ENCODE data around the gene SESN1. TPM values are rescaled to one million over a fixed set of nuclear protein-coding genes. Genes with fewer than 3 reads are reported as not detected.
"Not testable (repeated sequence)": the region's sequence is repeated elsewhere in the genome, so short reads cannot be mapped to it uniquely, and the experiment has no call there.

Gene SESN1
- total RNA-seq, 1 donor from 2014 or later, result 10.5 TPM

DNA sequence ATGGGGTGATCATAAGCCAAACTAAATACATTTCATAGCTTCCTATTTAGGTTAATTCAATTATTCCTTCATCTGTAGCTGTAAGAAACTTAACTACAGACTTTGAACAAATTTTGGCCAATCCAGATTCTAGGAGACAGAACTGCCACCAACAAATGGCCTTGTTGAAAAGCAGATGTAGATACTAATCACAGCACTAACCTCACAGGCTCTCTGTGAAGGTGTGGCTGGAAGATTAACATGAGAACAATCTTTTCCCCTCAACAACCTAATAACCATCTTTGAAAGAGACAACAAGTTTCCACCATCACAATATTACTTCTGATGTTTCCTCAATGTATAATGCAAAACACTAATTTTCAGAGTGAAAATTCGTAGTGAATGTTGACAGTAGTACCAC is 87.8 kb downstream of the SESN1 start:
- ATAC-seq (no peak), DNase-seq (ENCODE audit: low spot score) (no peak)

DNA sequence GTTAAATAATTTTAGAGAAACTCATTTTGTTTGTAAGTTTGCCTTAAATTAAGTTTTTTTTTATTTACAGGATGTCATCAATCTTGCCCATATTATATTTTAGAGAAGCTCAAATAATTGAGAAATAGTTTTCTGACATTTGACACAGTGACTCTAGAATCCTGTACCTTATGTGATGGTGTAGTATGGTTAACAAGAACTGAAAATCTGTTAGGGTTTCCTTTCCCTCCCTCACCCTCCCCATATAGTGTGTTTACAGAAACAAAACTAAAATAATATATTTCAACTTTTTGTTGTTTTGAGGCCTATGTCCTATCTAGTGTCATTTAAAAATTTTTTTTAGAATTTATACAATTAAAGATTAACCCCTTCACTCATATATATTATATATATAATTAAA is 91.8 kb downstream of the SESN1 start:
- no peak for DNase-seq (ENCODE audit: low spot score)
- ATAC-seq, result no peak

DNA sequence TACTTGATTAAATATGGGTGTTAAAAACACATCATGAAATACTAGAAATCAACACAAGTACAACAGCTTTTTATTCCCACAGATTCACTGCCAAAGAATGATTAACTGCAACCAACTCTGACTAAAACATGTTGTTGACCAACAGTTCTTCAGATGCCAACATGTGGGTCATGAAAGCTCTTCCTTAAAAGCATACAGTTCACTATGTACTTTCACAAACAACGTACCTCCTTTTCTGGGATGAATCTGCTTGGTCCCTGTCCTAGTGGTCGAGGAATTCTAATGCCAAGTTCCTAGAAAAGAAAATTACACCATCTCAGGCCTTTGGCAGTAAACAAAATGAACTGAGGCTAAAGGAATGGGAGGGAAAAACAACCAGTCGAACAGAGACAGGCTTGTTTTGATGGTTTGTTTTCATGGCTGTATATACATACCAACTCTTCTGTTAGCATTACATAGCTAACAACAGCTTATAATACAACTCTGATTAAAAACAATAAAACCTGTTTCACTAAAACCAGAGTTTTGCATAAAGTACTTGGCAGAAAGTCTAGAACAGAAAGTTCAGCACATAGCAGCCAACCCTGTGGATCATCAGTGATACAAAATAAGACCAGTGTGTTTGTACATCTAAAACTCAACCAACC is 92.5 kb downstream of the SESN1 start:
- DNase-seq (ENCODE audit: low spot score) (no peak), ATAC-seq (peak; percentile 83)

DNA sequence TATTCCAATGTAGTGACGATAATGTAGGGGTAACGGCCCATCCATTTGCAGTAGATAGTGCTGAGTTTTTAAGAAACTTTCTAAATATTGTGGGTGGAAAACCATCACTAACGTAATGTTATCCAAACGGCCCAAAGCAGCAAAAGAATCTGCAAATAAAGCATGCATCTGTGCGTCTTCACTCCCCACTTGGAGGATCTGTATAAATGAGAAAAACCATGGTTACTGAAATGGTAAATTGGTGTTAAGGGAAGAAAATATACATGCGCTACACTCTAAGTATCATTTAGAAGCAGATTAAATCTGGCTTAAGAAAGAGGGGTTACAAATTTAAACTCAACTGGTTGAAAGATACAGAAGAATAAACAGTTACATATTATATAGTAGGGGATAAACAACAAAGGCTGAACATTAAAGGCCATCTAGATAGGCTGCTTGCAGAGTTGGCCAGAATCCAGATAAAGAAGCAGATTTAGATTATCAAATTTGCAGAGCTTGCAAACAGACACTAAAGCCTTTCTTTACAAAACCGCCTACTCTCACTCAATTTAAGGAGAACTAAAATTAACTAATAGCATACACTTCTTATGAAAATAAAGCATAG is 93.3 kb downstream of the SESN1 start:
- DNase-seq (ENCODE audit: low spot score) (no peak), ATAC-seq (peak; percentile 22)

DNA sequence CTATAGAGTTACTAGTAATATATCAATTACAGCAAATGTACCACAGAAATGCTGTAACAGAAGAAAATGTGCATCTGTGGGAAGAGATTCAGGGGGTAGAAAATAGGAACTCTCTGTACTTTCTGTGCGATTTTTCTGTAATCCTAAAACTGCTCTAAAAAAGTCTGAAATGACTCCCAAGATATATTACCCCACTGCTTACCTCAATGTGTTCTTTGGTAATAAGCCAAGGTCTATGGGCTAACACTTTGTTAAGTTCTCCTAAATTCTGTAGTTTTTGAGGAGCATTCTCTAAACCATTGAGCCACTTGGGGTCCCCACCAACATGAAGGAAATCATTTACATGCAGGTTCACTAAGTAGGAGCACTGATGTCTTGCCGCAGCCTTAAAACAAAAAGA is 94.4 kb downstream of the SESN1 start:
- ATAC-seq, result no peak
- no peak for DNase-seq (ENCODE audit: low spot score)

DNA sequence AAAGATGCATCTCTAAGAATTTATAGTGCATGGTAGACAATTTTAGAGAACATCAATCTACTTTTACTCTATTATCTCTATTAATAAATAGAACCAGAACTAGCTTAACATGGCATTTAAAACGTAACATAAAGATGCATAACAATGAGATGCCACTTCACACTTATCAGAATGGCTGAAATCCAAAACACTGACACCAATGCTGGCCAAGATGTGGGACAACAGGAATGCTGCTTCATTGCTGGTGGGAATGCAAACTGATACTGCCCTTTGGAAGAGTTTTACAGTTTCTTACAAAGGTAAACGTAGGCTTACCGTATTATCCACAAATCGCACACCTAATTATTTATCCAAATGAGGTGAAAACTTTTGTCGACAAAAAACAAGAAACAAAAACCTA is 95.2 kb downstream of the SESN1 start:
- DNase-seq (ENCODE audit: low spot score), result no peak
- ATAC-seq, result no peak

DNA sequence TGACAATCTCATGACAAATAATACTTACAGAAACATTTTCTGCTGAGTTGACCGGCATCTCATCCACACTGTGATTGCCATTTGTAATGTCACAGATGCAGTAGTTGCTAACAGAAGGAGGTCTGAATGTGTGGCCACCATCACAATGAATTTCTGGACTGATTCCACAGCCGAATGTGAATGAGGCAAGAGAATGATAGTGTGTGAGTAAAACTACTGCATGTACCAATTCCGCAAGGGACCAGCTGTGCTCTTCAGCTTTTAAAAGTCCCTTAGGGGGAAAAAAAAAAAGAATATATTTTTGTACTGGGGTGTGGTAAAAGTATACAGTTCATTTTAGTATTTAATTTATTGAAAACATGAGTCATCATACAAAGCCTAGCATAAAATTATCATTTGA is 96.2 kb downstream of the SESN1 start:
- DNase-seq (ENCODE audit: low spot score), result no peak
- ATAC-seq, result no peak

DNA sequence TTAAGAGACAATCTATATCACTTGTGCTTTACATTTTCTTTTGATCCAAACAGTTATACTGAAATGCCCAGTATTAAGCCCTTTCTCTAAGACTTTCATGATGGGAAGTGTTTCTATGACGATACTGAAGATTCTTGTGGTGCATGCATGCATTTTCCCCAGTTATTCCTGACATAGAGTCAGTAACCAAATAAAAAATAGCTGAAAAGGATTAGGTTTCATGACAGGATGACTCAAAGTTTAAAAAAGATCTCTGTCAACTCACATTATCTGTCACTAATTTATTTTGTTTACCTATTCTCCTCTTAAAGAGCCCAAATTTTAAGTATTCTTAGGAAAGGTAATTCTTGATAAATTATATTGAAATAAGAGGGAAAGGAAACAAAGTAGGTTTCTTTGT is 98.4 kb downstream of the SESN1 start:
- ATAC-seq (no peak), DNase-seq (ENCODE audit: low spot score) (no peak)

DNA sequence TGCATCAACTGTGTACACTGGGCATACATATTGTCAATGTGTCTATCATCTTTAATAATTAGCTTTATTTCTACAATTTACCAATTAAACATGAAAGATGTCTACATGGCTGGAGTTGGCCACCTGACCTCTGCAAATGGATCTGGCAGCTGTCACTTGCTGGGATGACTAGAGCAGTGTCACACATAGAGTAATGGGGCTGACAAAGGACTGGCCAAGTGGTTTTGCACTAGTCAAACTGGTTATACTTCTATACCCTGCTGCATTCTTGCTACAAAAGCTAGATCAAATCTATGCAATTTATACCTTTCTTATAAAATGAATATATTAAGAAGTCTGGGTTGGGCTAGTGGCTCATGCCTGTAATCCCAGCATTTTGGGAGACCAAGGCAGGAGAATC is 99.3 kb downstream of the SESN1 start:
- ATAC-seq, result no peak

DNA sequence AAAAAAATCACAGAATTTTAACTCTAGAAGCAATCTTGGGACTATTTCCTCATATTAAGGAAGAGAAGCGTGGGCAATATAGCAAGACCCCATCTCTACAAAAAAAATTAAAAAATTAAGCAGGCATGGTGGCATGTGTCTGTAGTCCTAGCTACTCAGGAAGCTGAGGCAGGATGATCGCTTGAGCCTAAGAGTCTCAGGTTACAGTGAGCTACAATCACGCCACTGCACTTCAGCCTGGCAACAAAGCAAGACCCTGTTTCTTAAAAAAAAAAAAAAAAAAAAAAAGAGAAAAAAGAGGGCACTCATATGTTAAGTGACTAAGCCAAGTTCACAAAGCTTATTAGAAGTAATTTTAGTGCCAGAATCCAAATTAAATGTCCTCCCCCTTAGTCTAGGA is 100.8 kb downstream of the SESN1 start:
- DNase-seq (ENCODE audit: low spot score), result no peak
- ATAC-seq, result no peak

More for the DNA sequence above, 99.3 kb downstream of the SESN1 start:
- DNase-seq (ENCODE audit: low spot score), result no peak

DNA sequence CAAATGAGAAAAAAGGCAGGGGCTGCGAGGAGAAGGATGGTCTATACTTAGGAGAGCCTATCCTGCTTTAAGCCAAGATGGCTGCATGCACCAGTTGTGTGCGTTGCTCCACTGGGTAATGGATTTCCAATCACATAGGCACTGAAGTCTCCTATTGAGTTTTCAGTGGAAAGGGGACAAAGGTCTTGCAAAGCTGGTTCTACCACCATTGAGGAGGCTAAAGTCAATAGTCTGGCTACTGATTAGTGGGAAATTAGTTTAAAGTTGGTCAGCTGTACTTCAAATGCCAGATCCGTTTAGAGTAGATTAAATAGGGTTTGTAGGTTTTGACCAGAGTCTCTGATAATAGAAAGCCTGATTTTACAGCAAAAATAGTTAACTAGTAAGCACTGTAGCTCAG is 104.9 kb downstream of the SESN1 start:
- no peak for DNase-seq (ENCODE audit: low spot score)
- peak; percentile 84 for ATAC-seq

DNA sequence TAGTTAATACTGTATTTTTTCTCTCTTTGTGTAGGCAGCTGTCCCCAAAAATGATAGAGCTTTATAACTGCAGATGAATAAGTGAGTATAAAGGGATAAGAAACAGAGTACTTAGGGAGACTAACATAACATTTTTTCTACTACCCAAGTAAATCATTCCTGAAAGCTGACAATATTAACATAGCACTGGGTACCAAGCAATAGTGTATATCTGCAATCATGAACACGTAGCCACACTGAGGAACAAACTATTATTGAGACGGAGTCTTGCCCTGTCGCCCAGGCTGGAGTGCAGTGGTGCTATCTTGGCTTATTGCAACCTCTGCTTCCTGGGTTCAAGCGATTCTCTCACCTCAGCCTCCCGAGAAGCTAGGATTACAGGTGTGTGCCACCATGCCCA is 105.9 kb downstream of the SESN1 start:
- no peak for DNase-seq (ENCODE audit: low spot score)
- ATAC-seq, result no peak

DNA sequence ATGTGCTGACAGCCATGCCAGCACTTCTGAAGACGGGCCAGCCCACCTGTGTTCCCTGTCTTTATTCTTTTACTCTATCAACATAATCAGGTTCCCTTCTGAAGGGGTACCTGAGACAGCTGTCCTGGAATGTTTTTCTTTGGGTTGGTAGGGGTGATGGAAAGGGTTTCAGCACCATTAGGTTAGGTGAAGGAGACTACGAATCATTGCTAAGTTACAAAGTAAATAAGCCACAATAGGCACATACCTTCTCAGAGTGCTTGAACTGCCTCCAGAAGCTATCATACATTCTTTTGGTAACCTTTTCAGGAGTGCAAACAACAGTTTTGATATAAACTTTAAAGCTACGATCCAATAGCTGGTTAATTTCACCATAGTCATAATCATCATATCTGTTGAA is 106.3 kb downstream of the SESN1 start:
- no peak for ATAC-seq
- DNase-seq (ENCODE audit: low spot score), result no peak

DNA sequence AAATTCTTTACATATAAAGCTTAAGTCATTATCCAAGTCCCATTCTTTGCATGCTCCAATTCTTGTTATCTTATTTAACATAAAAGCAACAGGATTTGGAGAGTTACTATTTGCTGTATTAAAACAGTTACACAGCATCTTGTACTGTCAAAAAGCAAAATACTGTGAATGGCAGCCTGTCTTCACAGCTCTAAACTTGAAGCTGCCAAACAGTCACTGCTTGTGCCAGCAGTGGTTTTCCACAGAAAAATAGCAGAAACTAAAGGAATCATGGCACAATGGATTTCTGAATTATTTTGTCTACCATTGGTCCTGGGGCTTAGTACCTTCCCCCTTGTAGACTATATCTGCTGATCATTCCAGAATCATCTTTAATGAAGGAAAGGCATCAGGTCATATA is 107.5 kb downstream of the SESN1 start:
- no peak for DNase-seq (ENCODE audit: low spot score)
- no peak for ATAC-seq

DNA sequence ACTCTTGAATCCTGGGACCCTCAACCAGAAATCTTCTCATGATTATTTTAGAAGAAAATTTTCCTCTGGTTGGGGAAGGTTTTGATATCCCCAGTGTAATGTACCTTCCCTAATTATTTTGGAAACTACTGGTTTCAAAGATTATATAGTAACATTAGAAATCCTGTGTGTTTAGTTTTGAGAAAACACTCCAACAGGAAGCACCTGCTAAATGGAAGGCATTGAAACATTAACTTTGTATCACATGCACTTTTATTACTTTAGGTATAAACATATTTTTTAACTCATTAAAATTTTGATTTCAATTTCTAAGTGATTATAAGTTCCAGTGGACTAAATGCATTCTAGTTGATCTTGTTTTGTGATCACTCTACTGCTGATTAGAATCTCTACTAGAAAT is 109.3 kb downstream of the SESN1 start:
- DNase-seq (ENCODE audit: low spot score), result no peak
- no peak for ATAC-seq

DNA sequence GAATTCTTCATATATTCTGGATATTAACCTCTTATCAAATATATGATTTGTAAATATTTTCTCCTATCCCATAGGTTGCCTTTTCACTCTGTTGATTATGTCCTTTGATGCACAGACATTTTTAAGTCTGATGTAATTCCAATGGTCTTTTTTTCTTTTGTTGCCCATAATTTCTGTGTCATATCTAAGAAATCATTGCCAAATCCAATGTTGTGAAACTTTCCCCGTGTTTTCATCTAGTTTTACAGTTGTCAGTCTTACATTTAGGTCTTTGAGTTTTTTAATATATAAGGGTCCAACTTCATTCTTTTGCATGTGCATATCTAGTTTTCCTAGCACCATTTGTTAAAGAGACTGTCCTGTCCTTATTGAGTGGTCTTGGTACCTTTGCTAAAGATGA is 111.5 kb downstream of the SESN1 start:
- ATAC-seq, result no peak
- DNase-seq (ENCODE audit: low spot score), result no peak

DNA sequence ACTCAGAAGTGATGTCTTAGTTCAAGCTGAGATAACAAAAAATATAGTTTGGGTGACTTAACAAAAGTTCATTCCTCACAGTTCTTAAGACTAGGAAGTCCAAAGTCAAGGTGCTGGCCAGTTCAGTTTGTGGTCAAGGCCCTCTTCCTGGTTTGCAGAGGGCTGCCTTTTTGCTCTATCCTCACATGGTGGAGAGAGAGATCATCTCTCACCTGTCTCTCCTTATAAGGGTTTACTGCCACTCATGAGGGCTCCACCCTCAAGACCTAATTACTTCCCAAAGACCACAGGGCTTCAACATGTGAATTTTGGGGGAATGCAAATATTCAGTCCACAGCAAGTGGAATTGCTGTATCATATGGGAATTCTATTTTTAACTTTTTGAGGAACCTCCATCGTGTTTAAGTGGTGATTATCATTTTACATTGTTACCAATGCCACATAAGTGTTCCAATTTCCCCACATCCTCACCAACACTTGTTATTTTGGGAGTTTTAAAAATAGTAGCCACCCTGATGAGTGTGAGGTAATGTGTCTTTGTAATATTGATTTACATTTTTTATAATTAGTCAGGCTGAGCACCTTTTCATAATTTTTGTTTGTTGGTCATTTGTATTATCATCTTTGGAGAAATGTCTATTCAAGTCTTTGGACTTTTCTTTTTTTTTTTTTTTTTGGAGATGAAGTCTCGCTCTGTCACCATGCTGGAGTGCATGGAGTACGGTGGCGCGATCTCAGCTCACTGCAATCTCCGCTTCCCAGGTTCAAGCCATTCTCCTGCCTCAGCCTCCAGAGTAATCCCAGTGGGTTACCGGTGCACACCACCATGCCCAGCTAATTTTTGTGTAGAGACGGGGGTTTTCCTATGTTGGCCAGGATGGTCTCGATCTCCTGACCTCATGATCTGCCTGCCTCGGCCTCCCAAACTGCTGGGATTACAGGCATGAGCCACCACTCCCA is 112.2 kb downstream of the SESN1 start:
- ATAC-seq (no peak), DNase-seq (ENCODE audit: low spot score) (no peak)

DNA sequence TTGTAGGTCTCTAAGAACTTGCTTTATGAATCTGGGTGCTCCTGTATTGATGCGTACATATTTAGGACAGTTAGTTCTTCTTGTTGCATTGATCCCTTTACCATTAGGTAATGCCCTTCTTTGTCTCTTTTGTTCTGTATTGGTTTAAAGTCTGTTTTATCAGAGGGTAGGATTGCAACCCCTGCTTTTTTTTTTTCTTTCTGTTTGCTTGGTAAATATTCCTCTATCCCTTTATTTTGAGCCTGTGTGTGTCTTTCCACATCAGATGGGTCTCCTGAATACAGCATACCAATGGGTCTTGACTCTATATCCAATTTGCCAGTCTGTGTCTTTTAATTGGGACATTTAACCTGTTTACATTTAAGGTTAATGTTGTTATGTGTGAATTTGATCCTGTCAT is 116.0 kb downstream of the SESN1 start:
- not testable (repeated sequence) for DNase-seq (ENCODE audit: low spot score); ATAC-seq

DNA sequence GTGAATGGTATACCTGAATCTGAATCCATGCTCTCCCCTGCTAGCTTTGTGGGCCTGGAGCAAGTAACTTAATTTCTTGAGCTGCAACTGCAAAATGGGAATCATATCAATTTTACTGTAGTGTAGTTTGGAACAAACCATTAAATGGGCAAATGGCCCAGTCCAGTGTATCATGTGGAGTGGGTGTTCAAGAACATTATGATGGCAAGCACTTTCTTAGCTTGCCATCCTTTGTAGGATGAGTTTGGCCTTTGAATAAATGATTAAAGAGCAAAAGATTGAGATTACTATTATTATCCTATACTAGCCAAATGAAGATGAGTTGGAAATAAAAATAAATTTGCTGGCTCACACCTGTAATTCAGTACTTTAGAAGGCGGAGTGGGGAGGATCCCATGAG is 120.4 kb downstream of the SESN1 start:
- ATAC-seq (no peak), DNase-seq (ENCODE audit: low spot score) (no peak)

DNA sequence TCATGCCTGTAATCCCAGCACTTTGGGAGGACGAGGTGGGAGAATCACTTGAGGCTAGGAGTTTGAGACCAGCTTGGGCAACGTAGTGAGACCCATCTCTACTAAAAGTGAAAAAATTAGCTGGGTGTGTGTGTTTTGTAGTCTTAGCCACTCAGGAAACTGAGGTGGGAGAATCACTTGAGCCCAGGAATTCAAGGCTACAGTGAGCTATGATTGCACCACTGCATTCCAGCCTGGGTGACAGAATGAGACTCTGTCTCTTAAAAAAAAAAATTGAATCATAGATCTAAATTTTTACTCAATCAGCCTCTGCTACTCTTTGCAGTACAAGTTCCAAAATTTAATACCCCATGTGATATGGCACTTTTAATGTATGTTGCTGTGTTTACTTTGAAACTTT is 124.9 kb downstream of the SESN1 start:
- ATAC-seq, result no peak
- no peak for DNase-seq (ENCODE audit: low spot score)

DNA sequence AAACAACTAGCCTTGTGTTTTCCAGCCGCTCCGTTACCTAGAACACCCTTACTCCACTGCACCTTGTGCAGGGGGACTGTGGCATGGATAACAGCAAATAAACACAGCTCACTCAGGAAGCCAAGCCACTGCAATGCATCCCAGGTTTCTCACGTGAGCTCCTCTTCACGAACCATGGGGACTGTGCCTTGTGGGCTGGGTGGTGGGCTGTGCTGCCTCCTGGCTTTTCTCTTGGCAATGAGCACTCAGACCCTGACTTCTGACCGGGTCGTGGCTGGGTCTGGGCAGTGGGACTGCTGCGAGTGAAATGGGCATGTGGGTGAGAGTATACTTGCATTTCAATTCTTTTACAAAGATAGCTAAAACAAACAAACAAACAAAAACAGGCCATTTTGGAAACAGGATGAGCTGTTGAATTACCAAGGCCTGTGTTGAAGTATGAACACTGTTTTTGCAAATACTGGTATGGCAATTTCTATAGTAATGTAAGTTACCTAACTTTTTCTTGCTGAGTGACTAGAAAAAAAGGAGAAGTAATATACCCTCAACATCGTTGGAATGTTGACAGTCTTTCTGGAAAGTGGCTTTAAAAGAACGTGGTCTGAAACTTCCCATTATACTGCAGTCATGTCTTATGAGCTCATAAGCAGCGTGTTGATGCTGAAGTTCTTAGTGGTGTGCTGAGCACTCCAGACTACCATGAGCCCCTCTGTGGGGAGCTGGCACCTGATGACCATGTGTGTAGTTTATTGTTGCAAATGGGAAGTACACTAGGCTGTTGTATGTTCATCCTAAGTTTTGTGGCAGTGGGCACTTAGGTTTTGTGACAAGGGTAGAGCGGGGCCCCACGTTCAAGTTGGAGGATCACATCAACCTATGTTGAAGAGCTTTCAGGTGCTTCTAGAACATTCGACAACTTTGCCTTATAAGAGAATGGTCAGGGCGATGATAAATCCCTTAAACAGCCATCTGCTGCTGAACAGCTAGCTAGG is 126.0 kb downstream of the SESN1 start:
- DNase-seq (ENCODE audit: low spot score) (no peak), ATAC-seq (no peak)

Data from left lobe of liver (tissue), 2 donors.